Ovary (tissue), 9 donors: ENCODE measurements around the gene DNAJC15. TPM values are rescaled to one million over a fixed set of nuclear protein-coding genes. Genes with fewer than 3 reads are reported as not detected.

ENCODE experiments used
- DNase-seq, 5 donors: peaks; one replicate each; pipeline ENCODE4 v3.0.0-alpha.2; 2019 to 2020
- H3K27ac ChIP-seq, 2 donors: fragments of 200-600 bp; one replicate each; pipeline versions ENCODE4 v1.5.1 to v1.8.0; 2019 to 2022
- H3K27me3 ChIP-seq: fragments of 200-600 bp; one replicate; pipeline ENCODE4 v1.8.0; 2022
- H3K36me3 ChIP-seq: fragments of 200-600 bp; sonication (generic); one replicate; pipeline ENCODE4 v1.5.1; 2019
- H3K4me1 ChIP-seq: one replicate; pipeline ENCODE4 v1.8.1; 2013; ENCODE audit warnings: mild to moderate bottlenecking, moderate library complexity; ENCODE audit not compliant: insufficient read depth
- H3K4me3 ChIP-seq: fragments of 200-600 bp; sonication (generic); one replicate; pipeline ENCODE4 v1.5.1; 2017
- H3K9me3 ChIP-seq, 2 donors: fragments of 200-600 bp in 1 of 2; sonication (generic) in 1 of 2; one replicate each; pipeline versions ENCODE4 v1.5.1 to v1.8.1; 2013 to 2019; ENCODE audit warnings: mild to moderate bottlenecking in 1 of 2, moderate library complexity in 1 of 2
- CTCF ChIP-seq, 3 donors: fragments of 450-650 bp in 2 of 3; fragments of 200-600 bp in 1 of 3; IDR thresholded peaks; one replicate each; pipeline versions ENCODE4 v1.5.1 to v1.8.0; 2016 to 2022; ENCODE audit warnings: antibody characterized with exemption in 3 of 3, mild to moderate bottlenecking in 1 of 3
- EP300 ChIP-seq: sonication (generic); formaldehyde crosslinking; IDR thresholded peaks from one replicate; pipeline ENCODE4 v1.6.1; 2017; ENCODE audit warnings: antibody characterized with exemption
- POLR2A ChIP-seq: fragments of 450-650 bp; IDR thresholded peaks from one replicate; pipeline ENCODE4 v1.6.1; 2017; ENCODE audit warnings: antibody characterized with exemption, mild to moderate bottlenecking, moderate library complexity
- WGBS, 3 donors: extraction: QIAGEN DNeasy Blood & Tissue Kit in 1 of 3; methylation state at CpG; one replicate each; pipeline versions ENCODE4 v1.1.5 to v1.1.7; 2013 to 2017; 5-methylcytosine and 5-hydroxymethylcytosine counted together
- intact Hi-C, 4 donors: fragments of 100-400 bp; cut with DNase I; formaldehyde crosslinking; loops; one replicate each; pipeline versions ENCODE4 v1.11.0 to v1.15.1; 2022 to 2023
- polyA plus RNA-seq, 2 donors: library from polyadenylated mRNA; stranded (reverse); fragments of 200-250 nt in 1 of 2; fragments of 350-450 nt in 1 of 2; fragmentation: Illumina TruSeq in 1 of 2; extraction: RNeasy Lipid Tissue Mini Kit (QIAGEN cat#74804) in 1 of 2; gene quantifications; one replicate each; pipeline ENCODE4 v1.2.3, GENCODE V29; 2013 to 2014
- total RNA-seq, 7 donors: library from RNA; depleted of rRNA in 2 of 7; stranded (reverse); fragments of >200 nt in 2 of 7; fragmentation: NEBNext Ultra II Directional in 3 of 7; extraction: Animal tissue kit (Norgen Biotek cat#: 25700) in 3 of 7; gene quantifications; one replicate each; pipeline versions ENCODE4 v1.1.0 to v1.2.4, GENCODE V29; 2016 to 2023
- donor health status: DM: no; HTN: no; CAD: no; lungs with moderate emphysema.
- donor health status: DM: no; HTN: no; CAD: no.
- donor health status: Bipolar disorder and iron deficiency.
- donor health status: DM: yes; HTN: yes; CAD: no.
- donor health status: DM: no; HTN: no; CAD: no.
- donor health status: DM: yes; HTN: yes; CAD: no.

The DNAJC15 gene
- total and polyA plus RNA-seq, 9 donors, result 0.23 to 6.2 (median 2.9) TPM

GRCh38 chr13:43115141-43115540, 91.8 kb downstream of the DNAJC15 start:
- DNase-seq, result no peak
- intact Hi-C loops, result no loop called here
- Histone ChIP-seq H3K4me1 (no peaks in the 10 kb centered on the region), H3K27me3 (no peaks in the 10 kb centered on the region), H3K9me3 (no peaks in the 10 kb centered on the region), H3K4me3 (no peak overlapping the region), H3K36me3 (no peaks in the 10 kb centered on the region), H3K27ac (no peak overlapping the region)
- 91 to 96% (median 96%) methylated on average over 3 of the region's 3 CpGs for WGBS, 3 donors
- TF ChIP-seq EP300 (no peak), POLR2A (no peak), CTCF (IDR thresholded peaks at IDR 0.05) (no peak)

GRCh38 chr13:43116242-43116641, 92.9 kb downstream of the DNAJC15 start:
- no peaks in the 10 kb centered on the region for H3K27me3 ChIP-seq
- H3K36me3 ChIP-seq, result no peaks in the 10 kb centered on the region
- H3K4me1 ChIP-seq, result no peaks in the 10 kb centered on the region
- no peak overlapping the region for H3K4me3 ChIP-seq
- TF ChIP-seq CTCF (IDR thresholded peaks at IDR 0.05) (no peak), EP300 (no peak), POLR2A (no peak)
- intact Hi-C loops, result no loop called here
- no peaks in the 10 kb centered on the region for H3K9me3 ChIP-seq
- WGBS, 3 donors, result 96 to 99% (median 97%) methylated on average over 7 of the region's 7 CpGs
- no peak overlapping the region for H3K27ac ChIP-seq
- no peak for DNase-seq

- 88 to 93% (median 89%) methylated on average over 6 of the region's 6 CpGs for WGBS, 3 donors
- Histone ChIP-seq H3K27ac (no peak overlapping the region), H3K4me1 (no peaks in the 10 kb centered on the region), H3K9me3 (no peaks in the 10 kb centered on the region), H3K36me3 (no peaks in the 10 kb centered on the region), H3K27me3 (no peaks in the 10 kb centered on the region), H3K4me3 (no peak overlapping the region)
- TF ChIP-seq POLR2A (no peak), CTCF (IDR thresholded peaks at IDR 0.05) (no peak), EP300 (no peak)
- intact Hi-C loops, result no loop called here
- DNase-seq, result no peak
These were observed 95.1 kb downstream of the DNAJC15 start for GRCh38 chr13:43118521-43118920.

- no peaks in the 10 kb centered on the region for H3K27me3 ChIP-seq
- intact Hi-C loops, result no loop called here
- DNase-seq, result no peak
- no peak overlapping the region for H3K27ac ChIP-seq
- no peaks in the 10 kb centered on the region for H3K36me3 ChIP-seq
- TF ChIP-seq POLR2A (no peak), CTCF (IDR thresholded peaks at IDR 0.05) (no peak), EP300 (no peak)
- H3K9me3 ChIP-seq, result no peaks in the 10 kb centered on the region
- H3K4me1 ChIP-seq, result no peaks in the 10 kb centered on the region
- 76 to 94% (median 91%) methylated on average over 6 of the region's 6 CpGs for WGBS, 3 donors
- H3K4me3 ChIP-seq, result no peak overlapping the region
These were observed 95.8 kb downstream of the DNAJC15 start for GRCh38 chr13:43119206-43119605.

- no peaks in the 10 kb centered on the region for H3K4me1 ChIP-seq
- H3K9me3 ChIP-seq, result no peaks in the 10 kb centered on the region
- H3K4me3 ChIP-seq, result no peak overlapping the region
- intact Hi-C loops, result no loop called here
- no peaks in the 10 kb centered on the region for H3K27me3 ChIP-seq
- TF ChIP-seq EP300 (no peak), CTCF (IDR thresholded peaks at IDR 0.05) (no peak), POLR2A (no peak)
- DNase-seq, result no peak
- WGBS, 3 donors, result 80 to 82% (median 81%) methylated on average over 6 of the region's 6 CpGs
- H3K27ac ChIP-seq, result no peak overlapping the region
- no peaks in the 10 kb centered on the region for H3K36me3 ChIP-seq
These were observed 99.4 kb downstream of the DNAJC15 start for GRCh38 chr13:43122791-43123190.
